Measurements from ENCODE around the gene TRIM15. TPM values are rescaled to one million over a fixed set of nuclear protein-coding genes. Genes with fewer than 3 reads are reported as not detected.

The TRIM15 gene
- total and polyA plus RNA-seq, 9 donors, result 0.72 TPM; not detected in 8

GRCh38 chr6:30196376-30196775, 33.0 kb downstream of the TRIM15 start:
- no peak overlapping the region for H3K27ac ChIP-seq
- H3K9me3 ChIP-seq, result no peaks in the 10 kb centered on the region
- intact Hi-C loops (cut with DNase I), result no loop called here
- no peak for DNase-seq
- H3K4me3 ChIP-seq, result no peak overlapping the region
- 93 to 97% (median 93%) methylated on average over 12 of the region's 12 CpGs for WGBS, 3 donors
- no peaks in the 10 kb centered on the region for H3K36me3 ChIP-seq
- TF ChIP-seq CTCF (IDR thresholded peaks at IDR 0.05) (no peak), POLR2A (IDR thresholded peaks at IDR 0.05) (no peak), EP300 (IDR thresholded peaks at IDR 0.05) (no peak)
- no peaks in the 10 kb centered on the region for H3K4me1 ChIP-seq (ENCODE audit: insufficient read depth)
- H3K27me3 ChIP-seq, result no peaks in the 10 kb centered on the region

DNA sequence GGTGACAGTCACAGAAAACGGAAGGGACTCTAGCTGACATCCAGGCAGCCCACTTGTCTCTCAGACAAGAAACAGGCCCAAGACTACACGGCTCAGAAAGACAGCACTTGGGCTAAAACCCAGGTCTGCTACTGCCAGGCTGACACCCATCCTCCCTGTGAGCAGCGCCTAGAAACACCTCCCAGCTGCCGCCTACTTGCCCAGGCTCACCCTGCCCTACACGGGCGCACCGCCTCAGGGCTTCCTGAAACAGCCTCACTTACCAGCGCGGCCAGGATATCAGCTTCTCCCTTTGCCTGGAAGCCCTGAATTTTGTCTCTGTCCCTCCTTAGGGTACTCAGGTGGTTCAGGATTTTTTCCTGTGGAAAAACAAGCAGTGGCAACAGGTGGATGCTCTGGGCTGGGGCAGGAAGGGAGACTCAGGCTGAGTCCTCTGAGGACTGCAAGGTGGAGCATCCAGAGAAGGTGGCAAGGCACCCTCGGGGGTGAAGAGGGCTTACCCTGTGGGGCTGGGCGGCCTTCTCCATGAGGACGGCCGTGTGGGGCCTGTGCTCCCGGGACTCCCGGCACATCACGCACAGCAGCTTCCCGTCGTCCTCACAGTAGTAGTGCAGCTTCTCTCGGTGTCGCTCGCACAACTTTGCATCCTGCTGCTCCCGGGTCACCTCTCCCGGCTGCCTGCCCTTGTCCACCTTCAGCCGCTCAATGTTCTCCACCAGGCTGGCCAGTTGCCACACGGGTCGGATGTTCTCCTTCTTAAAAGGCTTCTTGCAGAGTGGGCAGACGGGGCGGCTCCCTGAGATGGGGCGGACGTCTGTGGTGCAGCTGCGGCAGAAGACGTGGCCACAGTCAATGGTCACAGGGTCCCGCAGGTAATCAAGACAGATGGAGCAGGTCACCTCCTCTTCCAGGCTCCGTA, 35.1 kb downstream of the TRIM15 start:
- Histone ChIP-seq H3K27ac (no peak overlapping the region), H3K27me3 (no peaks in the 10 kb centered on the region), H3K9me3 (no peaks in the 10 kb centered on the region), H3K4me1 (ENCODE audit: insufficient read depth) (no peaks in the 10 kb centered on the region), H3K36me3 (no peaks in the 10 kb centered on the region), H3K4me3 (no peak overlapping the region)
- no peak for TF ChIP-seq CTCF (IDR thresholded peaks at IDR 0.05)
- TF ChIP-seq EP300 (IDR thresholded peaks at IDR 0.05), result no peak
- no peak for TF ChIP-seq POLR2A (IDR thresholded peaks at IDR 0.05)
- 92 to 95% (median 93%) methylated on average over 34 of the region's 34 CpGs for WGBS, 3 donors
- no peak for DNase-seq
- intact Hi-C loops (cut with DNase I), result no loop called here

DNA sequence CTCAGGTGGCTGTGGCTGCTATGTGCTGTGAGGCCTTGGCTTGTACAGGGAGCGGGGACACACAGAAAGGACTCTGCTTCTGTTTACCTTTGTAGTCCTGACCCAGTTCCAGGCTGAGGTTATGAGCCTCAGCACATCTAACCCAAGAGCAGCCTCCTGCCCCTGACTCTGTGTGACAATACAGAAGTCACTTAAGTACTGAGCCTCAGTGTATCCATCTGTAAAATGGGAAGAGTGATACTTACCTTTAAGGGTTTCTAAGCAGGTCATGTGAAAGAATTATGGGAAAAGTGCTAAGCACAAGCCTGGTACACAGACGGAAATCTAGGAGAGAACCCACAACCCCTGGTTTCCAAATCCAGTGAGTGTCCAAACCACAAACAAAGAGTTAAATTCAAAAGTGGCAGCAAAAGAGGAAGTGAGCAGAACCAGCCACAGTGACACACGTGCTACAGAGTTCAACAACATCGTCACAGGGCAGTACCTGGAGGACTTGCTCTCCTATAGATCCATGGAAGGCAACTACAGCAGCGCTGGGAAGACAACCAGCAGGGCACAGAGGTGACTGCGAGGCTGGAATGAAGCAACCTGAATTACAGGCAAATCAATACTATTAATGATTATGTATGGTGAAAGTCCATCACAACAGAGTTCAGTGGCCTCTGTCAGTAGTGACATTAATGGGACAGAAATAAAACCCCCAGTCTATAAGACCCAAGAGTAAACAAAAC, 37.4 kb downstream of the TRIM15 start:
- Histone ChIP-seq H3K36me3 (no peaks in the 10 kb centered on the region), H3K4me1 (ENCODE audit: insufficient read depth) (no peaks in the 10 kb centered on the region), H3K4me3 (no peak overlapping the region), H3K27me3 (no peaks in the 10 kb centered on the region), H3K9me3 (no peaks in the 10 kb centered on the region), H3K27ac (no peak overlapping the region)
- WGBS, 3 donors, result 81 to 85% (median 82%) methylated on average over 6 of the region's 6 CpGs
- no peak for DNase-seq
- intact Hi-C loops (cut with DNase I), result no loop called here
- TF ChIP-seq CTCF (IDR thresholded peaks at IDR 0.05), result no peak
- TF ChIP-seq POLR2A (IDR thresholded peaks at IDR 0.05), result no peak
- no peak for TF ChIP-seq EP300 (IDR thresholded peaks at IDR 0.05)

DNA sequence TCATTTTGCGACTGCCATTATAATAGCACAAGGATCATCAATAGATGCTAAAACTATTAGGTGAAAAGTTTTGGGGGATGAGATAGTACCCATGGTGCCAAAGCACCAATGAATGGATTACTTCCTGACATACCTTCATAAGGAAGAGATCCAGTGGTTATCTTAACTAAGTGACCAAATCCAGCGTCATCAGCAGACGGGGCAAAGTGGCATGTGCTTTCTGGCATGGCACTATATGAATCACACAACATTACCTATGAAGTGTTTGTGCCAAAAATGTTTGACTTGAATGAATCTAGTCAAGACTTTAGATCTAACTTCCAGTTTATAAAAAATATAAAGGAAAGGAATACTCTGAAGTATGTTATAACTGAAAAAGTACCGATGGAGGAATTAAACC, 39.0 kb downstream of the TRIM15 start:
- TF ChIP-seq CTCF (IDR thresholded peaks at IDR 0.05) (no peak), EP300 (IDR thresholded peaks at IDR 0.05) (no peak), POLR2A (IDR thresholded peaks at IDR 0.05) (no peak)
- Histone ChIP-seq H3K36me3 (no peaks in the 10 kb centered on the region), H3K27me3 (no peaks in the 10 kb centered on the region), H3K4me3 (no peak overlapping the region), H3K27ac (no peak overlapping the region), H3K4me1 (ENCODE audit: insufficient read depth) (peaks cover 2% of the 10 kb centered on the region), H3K9me3 (no peaks in the 10 kb centered on the region)
- WGBS, 3 donors, result 92 to 97% (median 93%) methylated on average over 4 of the region's 4 CpGs
- no peak for DNase-seq
- intact Hi-C loops (cut with DNase I), result no loop called here

Measured in ovary (tissue), 9 donors.